Activated CD4-positive, alpha-beta T cell treated with anti-CD3 and anti-CD28 coated beads, Interleukin-2, amount 50 U/mL, for 16 hours (primary cell): ENCODE measurements around the gene LRRC26.

Experiments used
- DNase-seq: peaks from one replicate; pipeline ENCODE4 v3.0.0-alpha.2; 2020

The LRRC26 gene

DNA sequence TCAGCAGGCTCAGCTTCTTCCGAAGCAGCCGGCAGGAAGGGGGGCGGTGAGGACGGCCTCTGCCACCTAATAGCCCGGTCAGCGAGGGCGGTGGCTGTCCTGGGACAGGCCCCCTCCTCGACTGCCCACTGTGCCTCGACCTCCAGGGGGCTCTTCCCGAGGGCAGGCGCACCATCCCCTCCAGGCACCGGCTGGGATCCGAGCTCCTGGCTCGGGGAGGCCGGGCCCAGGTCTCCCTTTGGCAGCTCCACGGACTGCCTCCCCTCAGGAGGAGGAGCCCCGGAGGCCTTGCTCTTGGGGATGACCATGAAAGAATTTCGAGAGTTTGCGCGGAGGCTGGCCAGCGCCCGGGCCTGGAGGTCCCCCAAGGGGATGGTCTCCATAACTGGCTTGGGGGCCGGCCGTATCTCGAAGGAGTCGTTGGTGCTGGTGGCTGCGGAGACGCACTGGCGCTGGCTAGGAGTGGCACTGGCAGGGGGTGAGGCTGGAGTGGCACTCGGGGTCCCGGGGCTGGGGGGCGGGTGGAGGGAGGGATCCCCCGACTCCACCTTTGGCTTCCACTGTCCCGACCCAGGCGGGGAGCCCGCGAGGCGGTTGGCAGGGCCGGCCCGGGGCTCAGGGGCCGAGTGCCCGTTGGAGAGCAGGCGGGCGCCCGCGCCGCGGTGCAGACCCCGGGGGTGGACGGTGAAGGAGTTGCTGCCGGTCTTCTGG lies 29.7 kb upstream of the LRRC26 start:
- DNase-seq = no peak

GRCh38 chr9:137198902-137199283 lies 29.0 kb upstream of the LRRC26 start:
- DNase-seq = no peak

DNA sequence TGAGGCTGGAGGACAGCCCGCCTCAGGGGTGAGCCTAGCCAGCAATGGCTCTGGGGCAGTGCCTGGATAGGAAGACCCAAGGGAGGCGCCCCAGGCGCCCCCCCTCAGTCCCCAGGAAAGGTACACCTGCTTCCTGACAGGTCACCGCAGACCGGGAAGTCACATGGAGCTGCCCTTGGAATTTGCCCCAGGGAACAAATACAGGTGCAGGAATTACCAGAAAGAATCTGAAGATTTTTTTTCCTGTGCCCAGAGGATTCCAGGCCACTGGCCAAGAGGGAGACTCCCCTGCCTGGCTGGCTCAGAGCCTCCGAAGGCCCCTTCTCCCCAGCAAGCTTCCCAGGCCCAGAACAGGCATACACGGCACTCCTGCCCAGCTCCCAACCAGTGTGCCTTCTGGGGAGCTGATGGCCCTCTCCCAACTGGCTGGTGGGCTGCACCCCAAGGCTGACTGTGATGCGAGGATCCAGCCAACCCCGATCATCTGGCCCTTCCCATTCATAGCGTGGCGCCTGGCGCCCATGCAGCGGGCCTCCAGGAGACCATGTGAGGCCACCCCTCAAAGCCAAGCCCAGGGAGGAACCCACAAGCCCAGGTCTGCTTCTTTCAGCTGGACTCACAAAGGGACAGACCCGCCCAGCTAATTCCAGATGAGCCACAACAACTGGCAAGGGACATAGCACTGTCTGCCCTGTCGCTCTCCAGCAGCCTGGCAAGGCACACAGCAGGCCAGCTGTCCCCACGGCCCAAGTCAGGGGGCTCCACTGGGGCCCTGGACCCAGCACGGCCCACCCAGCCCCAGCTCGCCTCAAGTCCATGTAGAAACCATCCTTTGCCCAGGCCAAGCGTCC lies 28.4 kb upstream of the LRRC26 start:
- DNase-seq = no peak

GRCh38 chr9:137195525-137196220 lies 25.8 kb upstream of the LRRC26 start:
- DNase-seq = no peak

GRCh38 chr9:137194909-137195308 lies 25.1 kb upstream of the LRRC26 start:
- DNase-seq = no peak

DNA sequence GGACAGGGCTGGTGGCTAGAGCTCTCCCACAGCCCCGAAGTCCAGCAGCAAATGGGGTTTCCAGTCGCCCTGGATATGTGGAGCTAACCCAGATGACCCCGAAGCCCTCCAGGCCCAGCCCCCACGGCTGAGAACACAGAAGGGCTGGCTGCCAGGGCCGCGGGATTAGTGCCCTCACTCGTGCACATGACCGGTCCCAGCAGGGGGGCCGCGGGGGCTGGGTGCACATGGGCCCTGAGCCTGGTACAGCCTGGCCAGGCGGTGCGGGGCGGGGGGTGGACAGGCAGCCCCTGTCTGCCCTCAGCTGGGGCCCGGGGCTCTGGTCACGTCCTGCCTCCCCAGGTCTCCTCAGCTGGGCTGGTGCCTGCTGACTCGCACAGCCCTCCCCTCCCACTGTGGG lies 24.5 kb upstream of the LRRC26 start:
- DNase-seq = no peak

DNA sequence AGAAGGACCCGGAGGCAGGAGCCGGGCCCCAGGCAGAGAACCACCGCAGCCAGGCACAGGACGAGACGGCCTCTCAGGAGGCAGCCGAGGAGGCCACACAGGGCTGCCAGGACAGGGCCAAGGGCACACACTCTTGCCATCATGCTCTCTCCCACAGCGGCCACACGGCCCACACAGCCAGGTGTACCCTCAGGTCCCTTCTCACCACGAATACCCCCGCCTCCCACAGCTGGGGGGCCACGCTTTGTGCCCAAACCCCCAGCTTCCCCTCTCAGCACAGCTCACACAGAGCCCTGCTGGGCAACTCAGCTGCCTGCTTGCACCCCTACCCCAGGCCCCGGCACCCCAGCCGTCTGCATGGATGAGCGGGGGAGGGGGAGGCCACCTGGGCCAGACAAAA lies 23.9 kb upstream of the LRRC26 start:
- DNase-seq = no peak

DNA sequence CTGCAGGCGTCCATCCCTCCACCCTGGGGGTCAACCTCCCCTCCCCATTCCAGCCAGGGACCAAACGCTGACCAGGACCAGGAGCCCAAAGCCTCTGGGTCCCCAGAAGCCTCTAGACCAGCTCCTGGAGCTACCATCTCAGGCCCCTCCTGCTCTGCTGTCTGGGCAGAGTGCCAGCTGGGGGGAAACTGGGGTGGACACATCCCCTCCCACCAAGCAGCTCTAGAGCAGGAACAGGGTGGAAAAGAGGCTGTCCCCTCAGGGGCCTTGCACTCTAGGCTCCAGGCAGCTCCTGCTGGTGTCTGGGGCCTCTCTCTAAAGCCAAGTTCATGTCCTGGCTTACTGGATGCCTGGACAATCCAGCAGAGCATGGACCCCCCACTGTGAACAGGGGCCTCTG lies 23.0 kb upstream of the LRRC26 start:
- DNase-seq = no peak

GRCh38 chr9:137192448-137192780 lies 22.6 kb upstream of the LRRC26 start:
- DNase-seq = no peak

DNA sequence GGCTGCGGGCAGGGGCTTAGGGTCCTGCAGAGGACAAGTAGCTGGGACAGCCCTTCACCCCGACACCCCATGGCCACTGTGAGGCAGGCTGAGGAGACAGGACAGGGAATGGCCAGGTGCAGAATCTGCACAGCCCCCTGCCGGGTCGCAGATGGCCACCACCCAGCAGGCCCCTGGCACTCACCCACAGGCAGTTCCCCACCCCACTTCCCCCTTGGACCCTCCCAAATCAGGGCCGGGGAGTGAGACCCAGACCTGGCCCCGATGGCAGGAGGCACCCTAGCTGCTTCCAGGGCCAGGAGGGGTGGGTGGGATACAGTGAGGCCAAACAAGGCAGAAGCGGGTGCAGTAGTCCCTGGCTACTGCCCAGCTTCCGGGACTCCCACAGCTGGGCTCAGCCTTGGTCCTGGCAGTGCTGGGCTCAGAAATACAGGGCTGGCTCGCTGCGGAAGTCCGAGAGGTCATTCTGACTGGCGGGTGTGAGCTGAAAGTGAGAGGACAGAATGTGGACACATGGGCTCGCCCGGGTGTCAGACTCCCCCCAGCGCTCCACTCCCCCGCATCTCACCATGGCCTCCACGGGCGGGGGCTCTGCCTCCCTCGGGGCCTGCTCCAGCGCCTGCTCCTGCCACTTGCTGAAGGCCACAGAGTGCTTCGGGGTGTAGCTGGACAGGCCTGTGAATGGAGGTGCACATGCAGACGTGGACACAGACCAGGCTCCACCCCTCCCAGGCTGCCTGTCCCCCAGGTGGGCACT lies 22.0 kb upstream of the LRRC26 start:
- DNase-seq = no peak

- DNase-seq = no peak
Observed at GRCh38 chr9:137191245-137191644, 21.4 kb upstream of the LRRC26 start.

DNA sequence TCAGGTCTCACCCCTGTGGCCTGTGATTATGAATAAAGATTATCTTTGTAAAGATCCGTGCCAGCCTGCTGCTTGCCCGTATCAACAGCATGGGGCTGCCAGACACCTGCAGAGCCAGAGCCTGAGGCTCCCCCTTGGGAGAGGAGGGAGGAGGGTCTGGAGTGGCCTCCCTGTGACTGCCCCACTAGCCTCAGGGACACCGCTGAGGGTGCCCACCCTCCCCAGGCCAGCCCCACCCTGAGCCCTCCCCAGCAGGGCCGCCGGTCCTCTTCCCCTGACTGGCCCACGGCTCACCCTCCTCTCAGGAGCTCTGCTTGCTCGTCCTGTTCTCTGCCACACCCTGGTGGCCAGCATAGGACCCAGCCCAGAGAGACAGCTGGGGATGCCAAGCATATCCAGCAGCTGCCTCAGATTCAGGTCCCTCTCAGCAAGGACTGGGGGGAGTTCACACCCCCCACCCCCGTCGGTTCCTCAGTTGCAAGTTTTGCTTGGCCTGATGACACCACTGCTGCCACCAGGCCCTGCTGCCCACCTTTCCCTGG lies 20.5 kb upstream of the LRRC26 start:
- DNase-seq = no peak

DNA sequence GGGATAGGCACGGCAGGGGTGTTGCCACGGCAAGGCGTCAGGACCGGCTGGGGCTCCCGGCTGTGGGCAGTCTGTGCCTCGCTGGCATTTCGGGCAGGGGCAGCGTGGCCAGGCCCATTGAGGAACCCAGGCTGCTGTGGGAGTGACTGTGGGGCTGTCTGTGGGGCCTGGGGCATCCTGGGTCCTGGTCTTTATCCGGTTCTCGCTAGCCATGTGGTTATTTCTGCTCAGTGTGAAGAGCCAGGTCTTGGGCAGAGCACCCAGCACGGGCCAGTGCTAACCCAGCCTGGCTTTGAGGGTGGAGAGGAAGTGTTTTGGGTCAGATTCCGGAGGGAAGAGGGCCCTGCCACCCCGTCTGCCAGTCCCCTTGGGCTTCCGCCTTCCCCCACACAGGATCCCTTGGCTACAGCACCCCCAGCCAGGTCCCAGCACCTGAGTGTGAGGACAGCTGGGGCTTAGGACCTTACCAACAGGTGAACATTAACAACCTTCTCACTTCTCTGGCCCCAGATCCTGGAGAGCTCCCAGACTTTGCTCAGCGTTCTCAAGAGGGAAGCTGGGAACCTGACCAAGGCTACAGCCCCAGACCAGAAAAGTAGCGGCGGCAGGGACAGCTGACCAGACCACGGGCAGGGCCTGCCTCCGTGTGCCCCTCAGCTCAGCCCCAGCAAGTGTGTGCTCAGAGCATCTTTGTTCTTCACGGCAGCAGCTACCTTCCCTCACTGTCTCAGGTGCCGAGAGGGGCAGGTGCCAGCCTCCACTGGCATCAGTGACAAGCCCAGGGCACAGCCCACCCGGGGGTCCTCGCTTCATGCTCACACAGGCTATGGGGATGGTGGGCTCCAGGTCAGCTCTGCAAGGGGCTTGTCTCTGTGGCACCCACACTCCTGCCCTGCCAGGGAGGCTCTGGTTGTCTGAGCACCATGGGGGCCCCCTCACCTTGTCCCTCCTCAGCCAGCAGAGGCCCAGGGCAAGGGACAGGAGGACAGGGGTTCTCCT lies 19.7 kb upstream of the LRRC26 start:
- no peak for DNase-seq

DNA sequence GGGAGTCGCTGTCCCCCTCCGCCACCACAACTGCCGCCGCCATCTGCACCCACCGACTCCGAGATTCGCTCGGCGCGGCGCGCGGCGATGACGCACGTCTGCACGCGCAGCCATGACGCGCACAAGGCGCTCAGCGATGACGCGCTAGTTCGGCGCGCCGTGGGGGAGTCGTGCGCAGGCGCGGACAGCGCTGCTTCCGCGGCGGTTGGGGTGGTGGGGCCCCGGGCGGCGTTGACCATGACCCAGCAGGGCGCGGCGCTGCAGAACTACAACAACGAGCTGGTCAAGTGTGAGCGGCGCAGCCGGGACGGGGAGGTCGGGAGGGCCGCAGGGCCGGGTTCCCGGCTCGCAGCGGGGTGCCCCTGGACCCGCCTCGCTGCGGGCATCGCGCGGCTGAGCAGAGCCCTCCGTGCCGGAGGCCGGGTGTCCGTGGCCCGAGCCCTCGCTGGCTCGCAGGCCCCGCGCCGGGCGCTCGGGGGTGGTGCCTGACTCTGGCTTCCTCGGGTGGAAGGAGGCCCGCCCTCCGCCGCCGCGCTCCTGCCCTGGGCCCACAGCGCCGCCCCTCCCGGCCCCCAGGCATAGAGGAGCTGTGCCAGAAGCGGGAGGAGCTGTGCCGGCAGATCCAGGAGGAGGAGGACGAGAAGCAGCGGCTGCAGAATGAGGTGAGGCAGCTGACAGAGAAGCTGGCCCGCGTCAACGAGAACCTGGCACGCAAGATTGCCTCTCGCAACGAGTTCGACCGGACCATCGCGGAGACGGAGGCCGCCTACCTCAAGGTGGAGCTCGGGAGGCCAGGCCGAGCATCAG lies 18.8 kb upstream of the LRRC26 start, which contains the start of the genes ANAPC2 and SSNA1:
Gene ANAPC2 (minus strand): TSS at position 71 of the 807 bp plus-strand sequence. CDS start 28 bp downstream, at position 43.
Gene SSNA1 (plus strand): TSS at position 187 of the 807 bp plus-strand sequence. CDS start 51 bp downstream, at position 238.
- DNase-seq = peak; percentile 94

DNA sequence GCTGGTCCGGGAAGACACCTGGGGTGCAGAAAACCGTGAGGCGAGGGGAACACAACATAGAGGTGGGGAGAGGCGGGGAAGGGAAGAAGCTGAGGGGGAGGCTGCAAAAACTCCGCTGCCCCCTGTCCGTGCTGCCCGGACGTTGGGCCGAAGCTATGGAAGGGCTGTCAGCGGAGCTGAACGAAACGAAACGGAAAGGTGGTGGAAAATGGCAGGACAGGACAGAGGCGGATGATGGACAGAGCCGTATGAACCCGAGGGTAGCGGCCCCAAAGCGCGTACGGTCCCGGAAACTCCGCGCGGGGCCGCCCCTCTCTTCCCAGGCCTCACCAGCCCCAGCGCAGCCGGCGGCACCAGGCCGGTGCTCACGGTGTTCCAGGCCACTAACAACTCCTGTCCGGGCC lies 18.2 kb upstream of the LRRC26 start:
- no peak for DNase-seq

DNA sequence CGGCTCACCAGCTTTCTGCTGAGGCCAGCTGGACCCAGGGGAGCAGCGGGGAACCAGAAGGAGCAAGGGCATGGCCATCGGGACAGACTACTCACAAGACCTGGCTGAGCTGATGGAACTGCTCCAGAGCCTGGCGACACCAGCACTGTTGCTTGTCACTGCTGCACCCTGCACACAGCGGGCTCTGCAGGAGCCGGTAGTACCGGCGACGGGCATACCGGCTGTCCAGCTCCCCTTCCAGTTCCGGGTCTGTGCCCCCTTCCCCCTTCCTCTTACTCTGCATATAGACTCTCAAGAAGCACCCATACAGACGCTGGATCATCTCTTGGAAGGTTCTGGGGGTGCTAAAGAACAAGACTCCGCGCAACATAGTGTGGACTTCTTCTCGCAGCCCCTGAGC lies 17.5 kb upstream of the LRRC26 start:
- DNase-seq = no peak

DNA sequence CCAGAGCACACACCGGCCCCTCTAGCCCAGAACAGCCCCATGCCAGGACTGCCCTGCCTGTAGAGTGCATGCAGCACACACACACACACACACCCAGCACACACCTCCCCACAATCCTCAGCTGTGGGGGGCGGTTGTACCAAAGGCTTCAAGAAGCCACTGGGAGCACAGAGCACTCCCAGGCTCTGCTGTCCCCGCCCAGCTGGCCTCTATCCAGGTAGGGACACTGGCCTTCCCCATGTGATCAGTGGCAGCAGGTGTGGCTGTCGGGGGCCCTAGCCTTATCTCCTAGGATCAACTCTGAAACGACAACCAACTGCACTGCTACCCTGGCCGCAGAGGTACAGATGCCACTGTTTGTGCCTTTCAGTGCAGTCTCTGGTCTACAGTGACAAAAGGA lies 16.5 kb upstream of the LRRC26 start:
- no peak for DNase-seq

DNA sequence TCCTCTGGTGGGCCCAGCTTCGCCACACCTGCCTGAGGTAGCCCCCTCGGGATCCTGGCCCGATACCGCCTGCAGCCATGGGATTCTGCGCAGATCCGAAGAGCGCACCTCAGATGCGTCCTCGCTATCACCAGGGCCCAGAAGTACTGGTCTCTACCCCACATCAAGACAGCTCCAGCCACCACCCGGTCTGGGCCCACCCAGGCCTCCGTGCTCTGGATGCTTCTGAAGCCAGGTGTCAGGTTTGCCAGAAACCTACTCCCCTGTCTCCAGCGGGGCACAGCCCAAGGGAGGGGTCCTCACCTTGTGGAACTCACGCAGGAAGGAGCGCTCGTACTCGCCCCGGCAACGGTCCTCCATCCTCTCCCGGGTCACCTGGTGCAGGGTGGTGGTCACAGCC lies 16.1 kb upstream of the LRRC26 start:
- no peak for DNase-seq

DNA sequence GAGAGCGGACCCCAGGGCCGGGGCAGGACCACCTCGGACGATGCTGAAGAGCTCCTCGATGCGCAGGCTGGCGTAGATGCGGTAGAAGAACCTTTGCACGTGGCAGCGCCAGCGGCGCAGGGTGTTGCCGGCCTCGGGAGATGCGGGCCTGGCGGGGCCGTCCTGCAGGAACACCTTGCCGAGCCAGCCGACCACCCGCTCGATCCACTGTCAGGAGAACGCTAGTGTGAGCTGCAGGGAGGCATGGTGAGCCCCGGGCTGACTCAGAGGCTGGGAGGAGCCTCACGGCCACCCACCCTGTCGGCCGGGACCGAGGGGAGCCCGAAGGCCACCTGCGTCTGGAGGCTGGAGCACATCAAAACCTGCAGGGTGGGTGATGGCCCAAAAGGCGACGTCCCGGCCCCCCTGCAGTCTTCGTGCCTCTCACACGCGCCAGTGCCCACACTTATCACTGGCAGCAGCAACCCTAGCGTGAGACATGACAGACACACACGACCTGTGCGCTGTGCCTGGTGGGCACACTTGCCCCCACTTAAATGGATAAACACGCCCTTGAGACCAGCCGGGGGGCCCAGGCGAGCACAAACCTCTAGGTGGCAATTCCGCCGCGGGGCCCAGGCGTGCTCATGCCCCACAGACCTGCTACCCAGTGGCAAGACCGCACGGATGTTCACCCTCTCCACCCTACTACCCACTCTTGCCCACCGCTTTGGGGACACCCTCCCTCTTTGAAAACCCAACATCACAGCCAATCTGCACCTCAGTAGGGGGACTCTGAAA lies 15.2 kb upstream of the LRRC26 start:
- DNase-seq = no peak
